ENCODE measurements around the gene SLC4A3. TPM values are rescaled to one million over a fixed set of nuclear protein-coding genes. Genes with fewer than 3 reads are reported as not detected.

SLC4A3 gene
- total RNA-seq, 1 experiment from 2014 or later: 0.52 TPM

DNA sequence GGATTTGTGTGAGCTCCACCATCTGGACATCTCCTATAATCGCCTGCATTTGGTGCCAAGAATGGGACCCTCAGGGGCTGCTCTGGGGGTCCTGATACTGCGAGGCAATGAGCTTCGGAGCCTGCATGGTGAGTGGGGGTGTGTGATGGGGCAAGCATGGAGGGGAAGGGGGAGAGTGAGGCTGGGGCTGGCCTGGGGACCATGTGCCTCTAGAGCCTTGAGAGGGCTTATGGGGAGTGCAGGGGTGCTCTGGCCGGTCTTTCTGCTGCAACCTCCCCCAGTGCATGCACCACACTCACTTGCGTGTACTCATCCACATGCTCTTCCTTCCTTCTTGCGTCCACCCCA is 21.8 kb upstream of the SLC4A3 start:
- intact Hi-C loops (cut with micrococcal nuclease; ENCODE audit: unreplicated experiment): no loop called here
- no peaks in the 10 kb centered on the region for H3K4me1 ChIP-seq (ENCODE audit: insufficient read depth, low read length, poor library complexity, severe bottlenecking)
- no peaks in the 10 kb centered on the region for H3K9me3 ChIP-seq (ENCODE audit: low read depth, low read length, poor library complexity, severe bottlenecking)
- TF ChIP-seq, protein P1, sequence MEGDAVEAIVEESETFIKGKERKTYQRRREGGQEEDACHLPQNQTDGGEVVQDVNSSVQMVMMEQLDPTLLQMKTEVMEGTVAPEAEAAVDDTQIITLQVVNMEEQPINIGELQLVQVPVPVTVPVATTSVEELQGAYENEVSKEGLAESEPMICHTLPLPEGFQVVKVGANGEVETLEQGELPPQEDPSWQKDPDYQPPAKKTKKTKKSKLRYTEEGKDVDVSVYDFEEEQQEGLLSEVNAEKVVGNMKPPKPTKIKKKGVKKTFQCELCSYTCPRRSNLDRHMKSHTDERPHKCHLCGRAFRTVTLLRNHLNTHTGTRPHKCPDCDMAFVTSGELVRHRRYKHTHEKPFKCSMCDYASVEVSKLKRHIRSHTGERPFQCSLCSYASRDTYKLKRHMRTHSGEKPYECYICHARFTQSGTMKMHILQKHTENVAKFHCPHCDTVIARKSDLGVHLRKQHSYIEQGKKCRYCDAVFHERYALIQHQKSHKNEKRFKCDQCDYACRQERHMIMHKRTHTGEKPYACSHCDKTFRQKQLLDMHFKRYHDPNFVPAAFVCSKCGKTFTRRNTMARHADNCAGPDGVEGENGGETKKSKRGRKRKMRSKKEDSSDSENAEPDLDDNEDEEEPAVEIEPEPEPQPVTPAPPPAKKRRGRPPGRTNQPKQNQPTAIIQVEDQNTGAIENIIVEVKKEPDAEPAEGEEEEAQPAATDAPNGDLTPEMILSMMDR (conservative IDR thresholded peaks at IDR 0.05; ENCODE audit: low read depth, low read length): no peak
- no peak for TF ChIP-seq EZH2 (IDR thresholded peaks at IDR 0.05; ENCODE audit: borderline replicate concordance, low read depth, low read length, poor library complexity, severe bottlenecking)
- no peak overlapping the region for H3K4me3 ChIP-seq (ENCODE audit: low read depth, low read length, poor library complexity, severe bottlenecking)
- no peak overlapping the region for H3K27ac ChIP-seq (ENCODE audit: low read depth, low read length, poor library complexity, severe bottlenecking)
- peaks cover 16% of the 10 kb centered on the region for H3K36me3 ChIP-seq (ENCODE audit: insufficient read depth, low read length, poor library complexity, severe bottlenecking)
- H3K27me3 ChIP-seq (replicated peaks; ENCODE audit: insufficient read depth, low read depth, low read length, poor library complexity): no peaks in the 10 kb centered on the region
- POLR2A ChIA-PET (ENCODE audit: low non-redundant PET): no interaction called here
- no TSS peak for BruUV-seq (replicated peaks)
- DNase-seq (ENCODE audit: low spot score): no peak
- CTCF ChIA-PET: no interaction called here

GRCh38 chr2:219607931-219608330 is 19.5 kb upstream of the SLC4A3 start:
- H3K4me3 ChIP-seq (ENCODE audit: low read depth, low read length, poor library complexity, severe bottlenecking): no peak overlapping the region
- TF ChIP-seq, protein P1 (conservative IDR thresholded peaks at IDR 0.05; ENCODE audit: low read depth, low read length): no peak
- TF ChIP-seq EZH2 (IDR thresholded peaks at IDR 0.05; ENCODE audit: borderline replicate concordance, low read depth, low read length, poor library complexity, severe bottlenecking): no peak
- ChIA-PET POLR2A (ENCODE audit: low non-redundant PET) (no interaction called here), CTCF (no interaction called here)
- no peaks in the 10 kb centered on the region for H3K27me3 ChIP-seq (replicated peaks; ENCODE audit: insufficient read depth, low read depth, low read length, poor library complexity)
- BruUV-seq (replicated peaks): no TSS peak
- intact Hi-C loops (cut with micrococcal nuclease; ENCODE audit: unreplicated experiment): no loop called here
- H3K9me3 ChIP-seq (ENCODE audit: low read depth, low read length, poor library complexity, severe bottlenecking): no peaks in the 10 kb centered on the region
- H3K4me1 ChIP-seq (ENCODE audit: insufficient read depth, low read length, poor library complexity, severe bottlenecking): no peaks in the 10 kb centered on the region
- H3K36me3 ChIP-seq (ENCODE audit: insufficient read depth, low read length, poor library complexity, severe bottlenecking): peaks cover 9% of the 10 kb centered on the region
- no peak for DNase-seq (ENCODE audit: low spot score)
- H3K27ac ChIP-seq (ENCODE audit: low read depth, low read length, poor library complexity, severe bottlenecking): no peak overlapping the region

DNA sequence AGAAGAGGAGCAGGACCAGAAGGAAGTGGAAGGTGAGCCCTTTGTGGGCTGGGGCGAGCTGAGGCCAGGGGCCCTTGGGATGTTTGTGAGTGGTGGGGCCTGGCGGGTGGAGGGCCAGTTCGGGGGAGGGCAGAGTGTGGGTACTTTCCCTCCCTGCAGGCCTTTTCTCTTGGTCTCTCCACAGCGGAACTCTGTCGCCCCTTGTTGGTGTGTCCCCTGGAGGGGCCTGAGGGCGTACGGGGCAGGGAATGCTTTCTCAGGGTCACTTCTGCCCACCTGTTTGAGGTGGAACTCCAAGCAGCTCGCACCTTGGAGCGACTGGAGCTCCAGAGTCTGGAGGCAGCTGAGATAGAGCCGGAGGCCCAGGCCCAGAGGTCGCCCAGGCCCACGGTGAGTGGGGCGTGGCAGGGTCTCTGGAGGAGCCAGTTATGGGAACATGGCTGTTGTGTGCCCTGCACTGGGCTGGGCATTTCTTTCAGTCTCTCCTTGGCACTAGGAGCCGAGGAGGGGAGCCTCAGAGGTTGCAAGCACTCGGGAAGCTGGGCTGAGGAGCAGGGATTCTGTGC is 18.9 kb upstream of the SLC4A3 start:
- BruUV-seq (replicated peaks): no TSS peak
- ChIA-PET POLR2A (ENCODE audit: low non-redundant PET) (no interaction called here), CTCF (no interaction called here)
- Histone ChIP-seq H3K4me3 (ENCODE audit: low read depth, low read length, poor library complexity, severe bottlenecking) (no peak overlapping the region), H3K27me3 (replicated peaks; ENCODE audit: insufficient read depth, low read depth, low read length, poor library complexity) (no peaks in the 10 kb centered on the region), H3K36me3 (ENCODE audit: insufficient read depth, low read length, poor library complexity, severe bottlenecking) (peaks cover 9% of the 10 kb centered on the region), H3K27ac (ENCODE audit: low read depth, low read length, poor library complexity, severe bottlenecking) (no peak overlapping the region), H3K4me1 (ENCODE audit: insufficient read depth, low read length, poor library complexity, severe bottlenecking) (no peaks in the 10 kb centered on the region), H3K9me3 (ENCODE audit: low read depth, low read length, poor library complexity, severe bottlenecking) (no peaks in the 10 kb centered on the region)
- TF ChIP-seq, protein P1 (conservative IDR thresholded peaks at IDR 0.05; ENCODE audit: low read depth, low read length): no peak
- no peak for TF ChIP-seq EZH2 (IDR thresholded peaks at IDR 0.05; ENCODE audit: borderline replicate concordance, low read depth, low read length, poor library complexity, severe bottlenecking)
- DNase-seq (ENCODE audit: low spot score): no peak
- intact Hi-C loops (cut with micrococcal nuclease; ENCODE audit: unreplicated experiment): no loop called here
